K562 (cell line): Measurements from ENCODE around the gene ASAH2. TPM values are rescaled to one million over a fixed set of nuclear protein-coding genes. Genes with fewer than 3 reads are reported as not detected.
A peak's percentile ranks its signal among the peaks of the same experiment; 100 is the strongest.

Source experiments
- ATAC-seq: fragments of 200-7000 bp; cut with Tn5 transposase; 3 replicates; pipeline ENCODE4 v1.9.1; 2020; ENCODE audit warnings: moderate library complexity
- BruUV-seq: library from RNA; stranded (reverse); fragments of 400-500 nt; replicated peaks from 2 replicates; lab custom pipeline; 2021; lab: Mats Ljungman, UMichigan
- CTCF ChIA-PET: fragments of 300-600 bp; formaldehyde crosslinking; extraction: SDS; loops from one replicate; lab custom pipeline; 2021; ENCODE audit warnings: low intra/inter-chr PET ratio; lab: Yijun Ruan, JAX
- POLR2A ChIA-PET: fragments of 300-600, 350-650 bp; sonication (Branson Sonifier 250); formaldehyde crosslinking; extraction: SDS; loops from one replicate; lab custom pipeline; 2021; ENCODE audit warnings: antibody characterized with exemption, inconsistent platforms; lab: Yijun Ruan, JAX
- DNase-seq, 4 experiments: peaks; one replicate each; pipeline versions ENCODE4 v3.0.0 to v3.0.0-alpha.2; 2011 to 2018; ENCODE audit warnings: low spot score in 3 of 4, mixed read lengths in 3 of 4; ENCODE audit errors: extremely low read depth in 1 of 4
- FAIRE-seq: peaks from 2 replicates; lab custom pipeline; 2011; peaks lifted over from hg19 to GRCh38; lab: Jason Lieb, UNC
- H2AFZ ChIP-seq: 2 replicates; pipeline ENCODE4 v1.6.0; 2011; ENCODE audit warnings: low read depth, low read length, control low read depth, inconsistent platforms
- H3K27ac ChIP-seq: fragments of 200-600 bp; 3 replicates; pipeline ENCODE4 v1.8.0; 2011; ENCODE audit warnings: low read depth, mild to moderate bottlenecking, control low read depth, inconsistent platforms, low read length, moderate library complexity, mixed read lengths; ENCODE audit errors: extremely low read depth
- H3K27me3 ChIP-seq, 2 experiments: fragments of 300-600 bp in 1 of 2; 2 replicates in 1 of 2; 3 replicates in 1 of 2; pipeline versions ENCODE4 v1.6.0 to v1.8.0; 2011; ENCODE audit warnings: inconsistent platforms in 2 of 2, low read length in 2 of 2, mild to moderate bottlenecking in 1 of 2, mixed read lengths in 1 of 2, moderate library complexity in 1 of 2; ENCODE audit not compliant: control insufficient read depth in 2 of 2, insufficient read depth in 2 of 2
- H3K36me3 ChIP-seq: fragments of 300-600 bp; 3 replicates; pipeline ENCODE4 v1.8.0; 2011; ENCODE audit warnings: mild to moderate bottlenecking, low read length, inconsistent platforms; ENCODE audit not compliant: control insufficient read depth, insufficient read depth
- H3K4me1 ChIP-seq, 2 experiments: fragments of 200-600 bp in 1 of 2; replicated peaks in 1 of 2; 2 replicates in 1 of 2; 3 replicates in 1 of 2; pipeline versions ENCODE4 v1.5.1 to v1.8.0; 2011; ENCODE audit warnings: inconsistent platforms in 2 of 2, low read length in 2 of 2, mild to moderate bottlenecking in 1 of 2, mixed read lengths in 1 of 2, moderate library complexity in 1 of 2; ENCODE audit not compliant: control insufficient read depth in 2 of 2, insufficient read depth in 2 of 2
- H3K4me2 ChIP-seq: 2 replicates; pipeline ENCODE4 v1.6.1; 2011; ENCODE audit warnings: low read length, control low read depth, inconsistent platforms, mixed read lengths; ENCODE audit not compliant: insufficient read depth
- H3K4me3 ChIP-seq: fragments of 200-600 bp; sonication (generic), shearing (Covaris generic); 2 replicates; pipeline ENCODE4 v1.5.1; 2016; ENCODE audit warnings: control low read depth, inconsistent platforms
- H3K79me2 ChIP-seq: fragments of 200-600 bp; 3 replicates; pipeline ENCODE4 v1.8.0; 2011; ENCODE audit warnings: low read length, inconsistent platforms; ENCODE audit not compliant: control insufficient read depth, insufficient read depth
- H3K9ac ChIP-seq, 2 experiments: 2 replicates each; pipeline versions ENCODE4 v1.6.0 to v1.6.1; 2011; ENCODE audit warnings: low read depth in 2 of 2, low read length in 2 of 2, control low read depth in 1 of 2, inconsistent platforms in 1 of 2, mild to moderate bottlenecking in 1 of 2, mixed read lengths in 1 of 2; ENCODE audit not compliant: insufficient read depth in 1 of 2
- H3K9me1 ChIP-seq: one replicate; pipeline ENCODE4 v1.6.0; 2011; ENCODE audit warnings: inconsistent platforms, mild to moderate bottlenecking, low read length, moderate library complexity; ENCODE audit not compliant: control insufficient read depth, insufficient read depth
- H3K9me3 ChIP-seq: replicated peaks from 2 replicates; pipeline ENCODE4 v1.5.1; 2011; ENCODE audit warnings: low read depth, low read length, inconsistent platforms; ENCODE audit not compliant: control insufficient read depth, insufficient read depth
- H4K20me1 ChIP-seq: replicated peaks from 2 replicates; pipeline ENCODE4 v1.6.1; 2011; ENCODE audit warnings: low read length, inconsistent platforms, mixed read lengths; ENCODE audit not compliant: control insufficient read depth, insufficient read depth
- CBX8 ChIP-seq: fragments of 200-600 bp; sonication (generic); IDR thresholded peaks from 2 replicates; pipeline ENCODE4 v1.6.1; 2012; ENCODE audit warnings: borderline replicate concordance, mixed run types, low read depth, mild to moderate bottlenecking, moderate library complexity, mixed read lengths, low read length, control low read depth, inconsistent platforms; ENCODE audit not compliant: poor library complexity, severe bottlenecking; ENCODE audit errors: extremely low read depth
- CTBP1 ChIP-seq: fragments of 450-650 bp; IDR thresholded peaks from 2 replicates; pipeline ENCODE4 v1.6.1; 2016; ENCODE audit warnings: borderline replicate concordance
- EP400 ChIP-seq: fragments of 450-650 bp; IDR thresholded peaks from 2 replicates; pipeline ENCODE4 v1.6.1; 2017; ENCODE audit warnings: antibody characterized with exemption, mild to moderate bottlenecking, moderate library complexity
- GMEB1 ChIP-seq: fragments of 250-450 bp; sonication (Bioruptor Pico); IDR thresholded peaks from 2 replicates; pipeline ENCODE4 v1.4.0; 2020; ENCODE audit warnings: mild to moderate bottlenecking
- HOXB6 ChIP-seq: fragments of 250-450 bp; sonication (Bioruptor Pico); IDR thresholded peaks from 2 replicates; pipeline ENCODE4 v1.5.1; 2022; ENCODE audit warnings: mild to moderate bottlenecking, borderline replicate concordance
- KHSRP ChIP-seq: fragments of 450-650 bp; IDR thresholded peaks from 2 replicates; pipeline ENCODE4 v1.6.1; 2017
- ZNF197 ChIP-seq: fragments of 200-800 bp; sonication (Bioruptor generic); IDR thresholded peaks from 2 replicates; pipeline ENCODE4 v1.6.1; 2016; ENCODE audit warnings: low read depth, missing genetic modification characterization, missing compliant biosample characterization
- in situ Hi-C: fragments of 300-500 bp; cut with MboI; formaldehyde crosslinking; loops from 4 replicates; pipeline ENCODE4 v1.15.0; 2018; ENCODE audit warnings: inconsistent platforms, mixed read lengths
- intact Hi-C: fragments of 100-400 bp; cut with micrococcal nuclease; formaldehyde crosslinking; loops from 2 replicates; pipeline ENCODE4 v1.14.2; 2022
- polyA plus RNA-seq, 8 experiments: library from polyadenylated mRNA; depleted of rRNA in 4 of 8; stranded (reverse) in 5 of 8; unstranded in 3 of 8; fragments of >200 nt; fragmentation: Nextera tagmentation in 2 of 8; fragmentation: Illumina TruSeq in 1 of 8; extraction: Ambion mirVana in 2 of 8; extraction: Trizol in 1 of 8; gene quantifications; 2 replicates each; pipeline versions ENCODE4 v1.2.1 to v1.2.3, GENCODE V29; 2011 to 2014; ENCODE audit warnings: inconsistent platforms in 1 of 8, missing spikeins in 1 of 8
- total RNA-seq, 7 experiments: library from RNA; depleted of rRNA in 6 of 7; stranded (reverse); fragments of >200 nt in 6 of 7; fragmentation: Illumina TruSeq in 2 of 7; extraction: Trizol in 2 of 7; gene quantifications; 2 replicates each; pipeline versions ENCODE4 v1.2.1 to v1.2.3, GENCODE V29; 2011 to 2021; ENCODE audit warnings: low replicate concordance in 1 of 7

Gene ASAH2
- total and polyA plus RNA-seq, 9 of the 15 experiments (the other 6 are each of a cell fraction or from before 2014, with no cell fraction given), result 2.5 to 12.0 (median 8.5) TPM

- TF ChIP-seq KHSRP (no peak), CBX8 (peak; percentile 20), CTBP1 (peak; percentile 45; the same call in 1 of the 2 replicates), ZNF197 (CRISPR knock-in tag) (no peak)
These were observed 16.8 kb downstream of the ASAH2 start (continued) for GRCh38 chr10:50234486-50234885.

- DNase-seq (no peak), ATAC-seq (no peak), FAIRE-seq (no peak)
- in situ Hi-C loops (loop anchor here (25.0 kb wide), 1 partner anchor 645 kb away; no protein-coding TSS in a partner anchor), intact Hi-C loops (no loop called here)
- H3K79me2 ChIP-seq, result no peaks in the 10 kb centered on the region
- H3K36me3 ChIP-seq, result no peaks in the 10 kb centered on the region
- H3K27me3 ChIP-seq, result no peaks in the 10 kb centered on the region
- H3K27ac ChIP-seq, result no peak overlapping the region
- TF ChIP-seq GMEB1 (CRISPR knock-in tag), result no peak
- TF ChIP-seq HOXB6 (CRISPR knock-in tag), result no peak
- no peak for TF ChIP-seq EP400
- no peak overlapping the region for H3K4me2 ChIP-seq
- no peak overlapping the region for H3K4me3 ChIP-seq
- no peaks in the 10 kb centered on the region for H4K20me1 ChIP-seq
- CTCF ChIA-PET, result interaction anchor here (0.6 kb wide), 1 partner anchor 381 kb away, joined by 3 read pairs; no protein-coding TSS in a partner anchor
- H2AFZ ChIP-seq, result no peak overlapping the region
- H3K9me1 ChIP-seq, result no peaks in the 10 kb centered on the region
- H3K9me3 ChIP-seq, result no peaks in the 10 kb centered on the region
- peaks cover 0 to 6% of the 10 kb centered on the region in 2 experiments; a peak in 2 of 5 replicates for H3K4me1 ChIP-seq
- H3K9ac ChIP-seq, result no peak overlapping the region
- POLR2A ChIA-PET, result no interaction called here
- no TSS peak for BruUV-seq
These were observed 19.1 kb downstream of the ASAH2 start for GRCh38 chr10:50232261-50232639.
